Endothelial cell of umbilical vein (primary cell): Measurements from ENCODE around the gene CD226.

Source experiments
- CTCF ChIP-seq, 2 donors: IDR thresholded peaks; 1 replicate in 1 of 2; 2 replicates in 1 of 2; pipeline ENCODE4 v1.5.1; 2011; ENCODE audit warnings: low read length in 2 of 2, mild to moderate bottlenecking in 2 of 2, moderate library complexity in 2 of 2, control low read depth in 1 of 2, inconsistent platforms in 1 of 2, low read depth in 1 of 2; ENCODE audit not compliant: insufficient read depth in 1 of 2; ENCODE audit errors: extremely low read depth in 1 of 2
- EZH2 ChIP-seq: IDR thresholded peaks from 2 replicates; pipeline ENCODE4 v1.6.1; 2012; ENCODE audit warnings: borderline replicate concordance, low read depth, mild to moderate bottlenecking, moderate library complexity, low read length, inconsistent platforms; ENCODE audit not compliant: severe bottlenecking
- FOS ChIP-seq: IDR thresholded peaks from 2 replicates; pipeline ENCODE4 v1.6.1; 2011; ENCODE audit warnings: mild to moderate bottlenecking, low read length, moderate library complexity, borderline replicate concordance; ENCODE audit not compliant: insufficient read depth
- GATA2 ChIP-seq: IDR thresholded peaks from 2 replicates; pipeline ENCODE4 v1.7.0; 2011; ENCODE audit warnings: low read depth, mild to moderate bottlenecking, moderate library complexity, mixed read lengths, low read length; ENCODE audit not compliant: insufficient read length, insufficient read depth
- MYC ChIP-seq: IDR thresholded peaks from one replicate; pipeline ENCODE4 v1.6.1; 2011; ENCODE audit warnings: mild to moderate bottlenecking, low read depth, low read length
- POLR2A ChIP-seq: IDR thresholded peaks from 2 replicates; pipeline ENCODE4 v1.6.1; 2012; ENCODE audit warnings: low read depth, mild to moderate bottlenecking, control low read depth, low read length
- POLR2AphosphoS5 ChIP-seq: IDR thresholded peaks from 2 replicates; pipeline ENCODE4 v1.6.1; 2012; ENCODE audit warnings: low read depth, mild to moderate bottlenecking, control low read depth, low read length, moderate library complexity; ENCODE audit not compliant: insufficient read depth
- TF ChIP-seq, protein P1 (sequence below): IDR thresholded peaks from 2 replicates; pipeline ENCODE4 v1.6.1; 2011; ENCODE audit not compliant: insufficient read depth, insufficient read length

DNA sequence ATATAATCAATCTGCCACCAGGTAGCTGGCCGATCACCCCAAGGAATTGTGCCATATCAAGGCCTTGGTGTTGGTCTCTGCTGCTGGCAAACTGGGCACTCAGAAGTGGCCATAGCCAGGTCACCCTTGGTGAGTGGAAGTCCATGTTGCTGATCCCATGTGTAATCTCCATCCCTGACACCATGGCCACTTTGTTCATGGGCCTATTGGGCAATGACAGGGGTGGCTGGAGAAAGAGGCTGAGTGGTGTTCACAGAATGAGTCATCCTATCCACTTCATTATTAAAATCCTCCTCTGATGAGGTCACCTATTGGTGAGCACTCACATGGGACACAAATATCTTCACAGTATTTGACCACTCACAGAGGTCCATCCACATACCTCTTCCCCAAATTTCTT, 26.7 kb upstream of the CD226 start:
- TF ChIP-seq POLR2AphosphoS5: no peak
- no peak for TF ChIP-seq CTCF (IDR thresholded peaks at IDR 0.05; ENCODE audit: extremely low read depth in 1 of 2, insufficient read depth in 1 of 2, low read depth in 1 of 2, low read length in 2 of 2)
- TF ChIP-seq POLR2A: no peak
- TF ChIP-seq FOS: no peak
- no peak for TF ChIP-seq EZH2
- TF ChIP-seq, protein P1, sequence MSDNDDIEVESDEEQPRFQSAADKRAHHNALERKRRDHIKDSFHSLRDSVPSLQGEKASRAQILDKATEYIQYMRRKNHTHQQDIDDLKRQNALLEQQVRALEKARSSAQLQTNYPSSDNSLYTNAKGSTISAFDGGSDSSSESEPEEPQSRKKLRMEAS: no peak
- TF ChIP-seq GATA2: no peak
- no peak for TF ChIP-seq MYC
